ENCODE results near the gene NRROS. TPM values are rescaled to one million over a fixed set of nuclear protein-coding genes. Genes with fewer than 3 reads are reported as not detected.
A peak's percentile ranks its signal among the peaks of the same experiment; 100 is the strongest.
"Not testable (repeated sequence)": the region's sequence is repeated elsewhere in the genome, so short reads cannot be mapped to it uniquely, and the experiment has no call there.

The NRROS gene
- total RNA-seq, 4 donors from 2014 or later = 1.8 to 3.1 (median 2.4) TPM

- H3K4me3 ChIP-seq (ENCODE audit: low read depth, poor library complexity, severe bottlenecking) = no peak overlapping the region
- TF ChIP-seq POLR2A (IDR thresholded peaks at IDR 0.05) (no peak), CTCF (IDR thresholded peaks at IDR 0.05) (no peak)
- DNase-seq (ENCODE audit: low spot score in 2 of 2) = no peak
- WGBS, 2 donors = 81 to 82% methylated on average over 7 of the region's 7 CpGs
- intact Hi-C loops (cut with DNase I; ENCODE audit: low total_unique reads) = no loop called here
These were observed 4.7 kb upstream of the NRROS start for GRCh38 chr3:196634829-196635228.

GRCh38 chr3:196636369-196637349 is 2.8 kb upstream of the NRROS start:
- H3K4me3 ChIP-seq (ENCODE audit: low read depth, poor library complexity, severe bottlenecking) = no peak overlapping the region
- intact Hi-C loops (cut with DNase I; ENCODE audit: low total_unique reads) = no loop called here

GRCh38 chr3:196637941-196638340 is 1.6 kb upstream of the NRROS start:
- DNase-seq (ENCODE audit: low spot score in 2 of 2); intact Hi-C loops (cut with DNase I; ENCODE audit: low total_unique reads); H3K4me3 ChIP-seq (ENCODE audit: low read depth, poor library complexity, severe bottlenecking): not testable (repeated sequence)
- 84 to 88% methylated on average over 4 of the region's 4 CpGs for WGBS, 2 donors

More at GRCh38 chr3:196636369-196637349, 2.8 kb upstream of the NRROS start:
- DNase-seq (ENCODE audit: low spot score in 2 of 2) = no peak
- TF ChIP-seq POLR2A (IDR thresholded peaks at IDR 0.05) (no peak), CTCF (IDR thresholded peaks at IDR 0.05) (no peak)
- 64 to 67% methylated on average over 20 of the region's 20 CpGs for WGBS, 2 donors

- WGBS, 2 donors = 26 to 36% methylated on average over 18 to 19 of the region's 19 CpGs
These were observed 522 bp upstream of the NRROS start for GRCh38 chr3:196638861-196639482.

GRCh38 chr3:196640297-196641018 is 964 bp downstream of the NRROS start:
- intact Hi-C loops (cut with DNase I; ENCODE audit: low total_unique reads) = no loop called here
- peak overlapping the region; percentile 22 for H3K4me3 ChIP-seq (ENCODE audit: low read depth, poor library complexity, severe bottlenecking)
- DNase-seq (ENCODE audit: low spot score in 2 of 2) = no peak
- TF ChIP-seq POLR2A (IDR thresholded peaks at IDR 0.05) = no peak
- no peak for TF ChIP-seq CTCF (IDR thresholded peaks at IDR 0.05)
- 72 to 75% methylated on average over 24 of the region's 24 CpGs for WGBS, 2 donors

More at GRCh38 chr3:196638861-196639482, 522 bp upstream of the NRROS start:
- peak overlapping the region; percentile 45 for H3K4me3 ChIP-seq (ENCODE audit: low read depth, poor library complexity, severe bottlenecking)
- DNase-seq (ENCODE audit: low spot score in 2 of 2) = no peak
- TF ChIP-seq POLR2A (IDR thresholded peaks at IDR 0.05) (no peak), CTCF (IDR thresholded peaks at IDR 0.05) (no peak)
- intact Hi-C loops (cut with DNase I; ENCODE audit: low total_unique reads) = no loop called here

Data from lower leg skin (tissue), 4 donors.